Raji (cell line): Measurements from ENCODE around the gene PARD6A.
A peak's percentile ranks its signal among the peaks of the same experiment; 100 is the strongest.

Experiments
- POLR2A ChIP-seq: IDR thresholded peaks from 2 replicates; pipeline ENCODE4 v1.6.1; 2011; ENCODE audit warnings: low read depth, low read length, control low read depth; ENCODE audit not compliant: insufficient read depth

The PARD6A gene

DNA sequence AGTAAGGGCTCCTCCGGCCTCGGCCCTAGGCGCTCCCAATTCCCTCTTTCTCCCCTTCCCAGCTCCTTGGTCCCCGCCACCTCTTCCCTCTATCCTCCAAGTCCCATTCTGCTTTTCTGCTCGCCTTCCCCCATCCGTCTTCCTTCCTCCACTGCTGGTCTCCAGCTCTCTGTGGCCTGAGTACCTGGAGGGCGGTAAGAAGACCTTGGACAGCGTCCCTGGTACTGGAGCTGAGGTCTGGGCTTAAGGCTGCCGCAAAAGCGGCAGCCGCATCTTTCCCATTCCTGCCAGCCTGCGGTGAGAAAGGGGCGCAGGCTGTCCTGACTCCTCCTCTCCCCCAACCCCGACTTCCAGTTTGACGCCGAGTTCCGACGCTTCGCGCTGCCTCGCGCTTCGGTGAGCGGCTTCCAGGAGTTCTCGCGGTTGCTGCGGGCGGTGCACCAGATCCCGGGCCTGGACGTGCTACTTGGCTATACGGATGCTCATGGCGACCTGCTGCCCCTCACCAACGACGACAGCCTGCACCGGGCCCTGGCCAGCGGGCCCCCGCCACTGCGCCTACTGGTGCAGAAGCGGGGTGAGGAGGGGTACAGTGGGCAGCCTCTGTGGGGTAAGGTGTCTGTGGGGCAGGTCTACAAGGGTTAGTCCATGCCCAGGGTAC is 471 bp downstream of the PARD6A start:
- TF ChIP-seq POLR2A = no peak

- no peak for TF ChIP-seq POLR2A
Measured at GRCh38 chr16:67661886-67662652, 1.3 kb downstream of the PARD6A start.

DNA sequence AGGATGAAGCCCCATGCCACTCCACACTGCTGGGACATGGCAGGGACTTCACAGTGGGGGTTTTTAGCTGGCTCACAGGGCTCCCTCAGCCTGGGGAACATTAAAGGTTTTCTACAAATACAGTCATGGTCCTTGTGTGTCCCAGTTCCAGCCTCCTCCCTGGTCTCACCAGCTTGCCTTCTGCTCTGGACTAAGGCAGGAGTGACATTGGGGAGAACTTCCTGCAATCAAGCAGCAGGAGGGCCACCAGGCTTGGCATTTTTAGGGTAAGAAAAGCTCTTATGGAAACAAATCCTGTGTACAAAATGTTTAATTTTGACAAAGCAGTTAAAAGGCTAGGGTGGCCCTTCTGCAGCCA is 1.9 kb downstream of the PARD6A start:
- TF ChIP-seq POLR2A = no peak

DNA sequence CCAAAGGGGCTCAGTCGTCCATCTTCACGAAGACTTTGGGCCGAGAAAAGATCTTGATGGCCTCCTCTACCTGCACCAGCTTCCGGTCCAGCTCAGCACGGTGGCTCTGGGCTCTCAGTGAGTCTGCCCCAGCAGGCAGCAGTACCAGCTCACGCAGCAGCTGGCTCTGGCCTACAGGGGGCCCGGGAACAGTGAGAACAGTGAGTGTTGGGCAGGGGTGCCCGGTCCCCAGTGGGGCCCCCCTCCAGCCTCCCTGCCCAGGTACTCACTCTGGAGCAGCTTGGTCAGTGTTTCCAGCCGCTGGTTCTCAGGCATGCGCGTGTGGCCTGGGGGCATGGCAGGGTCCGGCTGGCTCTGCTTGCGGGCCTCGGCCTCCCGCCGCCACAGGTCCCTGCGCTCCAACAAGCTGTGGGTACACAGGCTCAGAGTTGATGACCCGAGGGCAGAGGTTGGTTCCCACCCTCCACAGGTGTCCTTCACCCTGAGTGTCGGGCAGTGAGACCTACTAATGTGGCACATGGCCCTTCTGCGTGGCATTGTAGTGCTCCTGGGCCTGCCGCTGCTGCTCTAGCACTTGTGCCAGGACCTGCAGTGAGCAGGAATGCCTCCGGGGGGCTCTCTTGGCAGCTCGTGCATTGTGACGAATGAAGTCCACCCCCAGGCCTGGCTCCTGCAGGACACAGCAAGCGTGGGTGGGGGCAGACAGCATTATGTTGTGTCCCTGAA is 2.6 kb downstream of the PARD6A start:
- TF ChIP-seq POLR2A = no peak

DNA sequence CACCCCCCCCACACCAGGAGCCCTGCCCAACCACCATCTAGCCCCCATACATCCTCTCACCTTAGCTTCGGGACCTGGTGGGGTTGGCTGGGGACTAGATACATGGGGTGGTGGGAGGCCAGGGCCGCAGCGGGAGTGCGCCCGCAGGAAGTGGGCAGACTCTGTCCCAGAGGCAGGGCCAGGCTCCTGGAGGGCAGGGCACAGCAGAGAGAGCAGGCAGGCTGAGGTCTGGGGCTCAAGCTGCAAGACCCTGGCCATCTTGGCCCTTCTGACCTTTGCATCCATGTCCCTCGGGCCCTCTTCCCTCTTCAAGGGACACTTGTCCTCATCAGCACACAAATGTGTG is 3.1 kb downstream of the PARD6A start:
- TF ChIP-seq POLR2A = no peak

GRCh38 chr16:67664258-67664657 is 3.5 kb downstream of the PARD6A start:
- TF ChIP-seq POLR2A = no peak

DNA sequence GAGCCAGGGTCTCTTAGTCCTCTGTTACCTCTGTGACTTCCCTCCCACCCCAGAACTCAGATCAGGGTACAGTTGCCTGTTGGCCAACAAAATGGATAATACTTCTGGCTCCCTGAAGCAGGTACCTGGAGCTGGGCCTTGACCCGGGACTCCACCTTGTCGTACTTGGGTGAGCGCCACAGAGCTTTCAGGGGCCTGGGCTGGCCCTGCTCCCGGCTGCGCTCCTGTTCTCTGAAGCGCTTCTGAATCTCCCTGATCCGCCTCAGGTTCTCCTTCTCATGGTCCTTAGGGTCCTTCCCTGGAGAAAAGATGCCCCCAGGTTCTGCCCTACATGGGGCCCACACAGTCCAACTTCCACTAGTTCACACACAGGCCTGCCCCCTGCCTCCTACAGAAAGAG is 4.1 kb downstream of the PARD6A start:
- TF ChIP-seq POLR2A = no peak

GRCh38 chr16:67665598-67665997 is 4.8 kb downstream of the PARD6A start:
- no peak for TF ChIP-seq POLR2A

DNA sequence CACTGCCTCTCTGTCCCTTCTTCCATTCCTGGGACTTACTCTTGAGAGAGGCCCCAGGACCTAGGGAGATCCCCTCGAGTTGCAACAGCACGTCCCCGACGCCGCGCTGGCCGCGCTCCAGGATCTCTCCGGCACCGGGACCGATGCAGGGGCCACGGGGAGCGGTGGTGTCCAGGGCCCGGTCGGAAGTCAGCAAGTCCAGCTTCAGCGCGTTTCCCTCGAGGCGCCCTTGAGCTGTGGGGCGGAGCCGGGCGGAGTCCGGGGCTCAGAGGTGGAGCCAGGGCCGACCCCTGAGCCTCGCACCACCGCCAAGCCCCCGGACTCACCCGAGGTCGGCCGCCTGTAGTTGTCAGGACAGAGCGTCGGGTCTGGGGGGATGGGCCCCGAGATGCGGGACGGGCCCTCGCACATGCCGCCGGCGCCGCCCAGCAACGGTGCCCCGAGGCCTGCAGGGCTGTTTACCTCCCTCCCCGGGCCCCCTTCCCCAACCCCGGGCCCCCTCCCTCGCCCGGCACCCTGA is 5.3 kb downstream of the PARD6A start:
- no peak; the same call in 1 of the 2 replicates for TF ChIP-seq POLR2A

DNA sequence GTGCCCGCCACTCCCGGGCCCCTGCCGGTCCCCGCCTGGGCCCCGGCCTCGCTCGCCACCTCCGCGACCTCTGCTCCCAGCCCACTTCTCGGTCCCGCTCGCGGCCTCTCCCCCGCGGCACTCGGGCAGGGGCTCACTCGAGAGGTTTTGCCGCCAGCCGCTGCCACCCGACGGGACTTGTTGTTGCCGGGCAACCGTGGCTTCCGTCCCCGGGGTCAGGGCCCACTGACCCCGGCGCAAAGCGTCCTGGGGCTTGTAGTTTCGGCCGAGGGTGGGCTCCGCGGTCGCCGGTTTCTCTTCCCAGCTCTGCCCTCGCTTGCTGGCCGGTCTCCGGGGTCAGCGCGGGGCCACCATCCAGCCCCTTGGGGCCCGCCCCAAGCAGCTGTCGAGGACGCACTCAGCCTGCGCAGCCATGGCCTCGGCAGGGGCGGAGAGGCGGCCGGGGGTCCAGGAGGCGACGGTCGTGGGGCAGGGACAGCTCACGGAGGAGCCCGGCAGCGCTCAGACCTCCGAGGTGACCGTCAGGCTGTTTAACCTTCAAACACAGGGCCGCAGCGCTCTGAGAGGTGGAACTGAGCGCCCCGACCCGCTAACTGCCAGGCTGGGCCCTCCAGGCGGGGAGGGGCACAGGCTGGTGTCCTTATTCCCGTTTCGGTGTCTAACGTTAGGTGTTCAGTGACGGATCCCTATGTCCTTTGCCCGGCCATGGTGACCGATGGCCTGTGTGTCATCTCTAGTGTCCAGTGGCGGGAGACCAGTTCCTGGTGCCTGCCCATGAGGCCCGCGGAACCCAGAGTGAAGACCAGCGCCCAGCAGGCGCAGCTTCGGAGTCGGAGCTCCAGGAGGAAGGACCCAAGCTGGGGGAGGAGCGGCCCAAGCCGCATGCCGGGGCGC is 6.0 kb downstream of the PARD6A start, which contains the start of the genes C16orf86 and ENKD1:
Gene C16orf86, plus strand, starts transcription at position 256 of the 894 bp plus-strand sequence. Its CDS starts 157 bp downstream, at position 413.
Gene ENKD1, minus strand, starts transcription at position 192 of the 894 bp plus-strand sequence. CDS start 308 bp downstream, outside the sequence.
- TF ChIP-seq POLR2A = 0 out of 2 replicates have a peak, but pooled peaks have one; percentile 13

- TF ChIP-seq POLR2A = no peak
Measured at GRCh38 chr16:67667453-67667816, 6.7 kb downstream of the PARD6A start.

DNA sequence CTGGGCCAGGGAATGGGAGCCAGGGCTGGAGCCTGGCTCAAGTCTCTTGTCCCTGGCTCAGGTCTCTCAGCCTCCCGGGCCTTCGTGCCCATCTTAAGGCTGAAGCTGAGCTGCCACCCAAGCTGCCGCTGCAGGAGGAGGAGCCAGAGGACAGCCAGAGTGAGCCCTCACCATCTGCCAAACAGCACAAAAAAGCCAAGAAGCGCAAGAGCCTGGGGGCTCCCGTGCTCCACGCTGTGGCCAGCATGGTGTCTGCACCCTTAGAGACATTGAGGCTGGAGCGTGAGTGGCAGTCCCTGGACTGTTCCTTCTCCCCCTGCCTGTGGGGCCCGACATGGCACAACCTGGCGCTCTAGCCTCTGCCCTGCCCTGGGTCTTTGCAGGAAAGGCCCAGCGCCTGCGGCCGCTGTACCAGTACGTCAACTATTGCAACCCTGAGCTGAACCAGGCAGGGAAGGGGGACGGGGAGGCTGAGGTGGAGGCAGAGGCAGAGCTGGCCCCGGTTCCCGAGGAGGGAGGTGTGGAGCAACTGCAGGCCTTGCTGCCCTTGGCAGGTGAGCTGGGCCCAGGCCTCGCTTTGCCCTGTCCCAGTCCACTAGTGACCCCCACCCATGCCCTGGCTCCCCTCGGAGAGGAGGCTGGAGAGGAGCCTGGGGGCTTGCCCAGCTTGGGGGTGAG is 7.2 kb downstream of the PARD6A start:
- TF ChIP-seq POLR2A = no peak

DNA sequence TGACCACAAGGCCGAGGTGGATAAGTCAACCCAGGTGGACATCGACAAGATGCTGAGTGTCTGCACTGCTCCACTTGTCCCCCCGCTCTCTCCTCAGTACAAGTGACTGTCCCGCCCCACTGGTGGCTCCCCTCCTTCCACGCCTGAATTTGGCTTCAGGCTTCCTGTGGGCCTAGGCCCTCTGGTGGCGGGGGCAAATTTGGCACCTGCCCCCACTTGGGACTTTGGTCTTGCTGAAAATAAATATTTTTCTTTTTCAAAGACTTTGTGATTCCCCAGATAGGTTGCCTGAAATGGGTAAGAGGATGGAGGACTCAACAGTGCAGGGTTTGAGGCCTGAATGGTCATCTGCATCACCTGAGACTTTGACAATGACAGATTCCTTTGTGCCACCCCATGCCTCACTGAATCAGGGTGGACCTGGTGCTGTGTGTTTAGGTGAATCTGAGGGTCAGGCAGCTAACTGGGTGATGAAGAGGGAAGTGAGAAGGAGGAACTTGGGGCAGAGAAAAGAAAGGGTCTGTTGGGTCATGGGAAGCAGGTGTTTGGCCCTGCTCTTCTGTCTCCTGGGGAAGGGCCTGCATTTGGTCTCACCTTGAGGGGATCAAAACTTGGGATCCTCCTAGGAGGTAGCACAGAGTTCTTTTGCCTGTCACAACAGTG is 7.9 kb downstream of the PARD6A start:
- TF ChIP-seq POLR2A = no peak
